SK-N-SH (cell line): Measurements from ENCODE around the gene GPATCH2L.

ENCODE experiments used
- CHD2 ChIP-seq: fragments of 150-350 bp; IDR thresholded peaks from 2 replicates; pipeline ENCODE4 v1.6.1; 2018; ENCODE audit warnings: low read length; ENCODE audit not compliant: partially characterized antibody
- CTCF ChIP-seq: fragments of 200-600 bp; sonication (generic); IDR thresholded peaks from 2 replicates; pipeline ENCODE4 v1.6.1; 2017; ENCODE audit warnings: antibody characterized with exemption, mild to moderate bottlenecking, moderate library complexity
- EP300 ChIP-seq, 2 experiments: IDR thresholded peaks; 2 replicates each; pipeline versions ENCODE4 v1.4.0 to v1.6.1; 2012; ENCODE audit warnings: borderline replicate concordance in 1 of 2, low read depth in 1 of 2, low read length in 1 of 2
- FOSL2 ChIP-seq: IDR thresholded peaks from 2 replicates; pipeline ENCODE4 v1.4.0; 2012; ENCODE audit warnings: low read depth, mild to moderate bottlenecking, moderate library complexity, borderline replicate concordance
- NFIC ChIP-seq: IDR thresholded peaks from 2 replicates; pipeline ENCODE4 v1.4.0; 2012; ENCODE audit warnings: borderline replicate concordance
- POLR2AphosphoS5 ChIP-seq: IDR thresholded peaks from 2 replicates; pipeline ENCODE4 v1.6.1; 2012; ENCODE audit warnings: low read depth, low read length
- RCOR1 ChIP-seq: fragments of 150-350 bp; IDR thresholded peaks from 2 replicates; pipeline ENCODE4 v1.6.1; 2017; ENCODE audit warnings: antibody characterized with exemption, low read length
- REST ChIP-seq: IDR thresholded peaks from 2 replicates; pipeline ENCODE4 v1.6.1; 2012; ENCODE audit warnings: mild to moderate bottlenecking, low read depth, low read length, moderate library complexity
- RFX5 ChIP-seq: IDR thresholded peaks from 2 replicates; pipeline ENCODE4 v1.6.1; 2012; ENCODE audit warnings: mild to moderate bottlenecking, improper control_type of control experiment, low read length
- SMC3 ChIP-seq: IDR thresholded peaks from 2 replicates; pipeline ENCODE4 v1.6.1; 2012; ENCODE audit warnings: low read depth, low read length, improper control_type of control experiment
- TAF1 ChIP-seq: IDR thresholded peaks from 2 replicates; pipeline ENCODE4 v1.6.1; 2012; ENCODE audit warnings: low read depth, mild to moderate bottlenecking, low read length, moderate library complexity, borderline replicate concordance
- TCF12 ChIP-seq: IDR thresholded peaks from 2 replicates; pipeline ENCODE4 v1.4.0; 2012
- USF2 ChIP-seq: fragments of 150-350 bp; IDR thresholded peaks from 2 replicates; pipeline ENCODE4 v1.6.1; 2017; ENCODE audit warnings: antibody characterized with exemption, low read length, low read depth, borderline replicate concordance
- TF ChIP-seq, protein P1 (sequence below): IDR thresholded peaks from 2 replicates; pipeline ENCODE4 v1.4.0; 2012; ENCODE audit warnings: low read depth, borderline replicate concordance

GRCh38 chr14:76193696-76194095, 42.0 kb downstream of the GPATCH2L start:
- TF ChIP-seq CTCF (no peak), EP300 (IDR thresholded peaks at IDR 0.05; ENCODE audit: borderline replicate concordance in 1 of 2, low read depth in 1 of 2, low read length in 1 of 2) (no peak), RFX5 (no peak), USF2 (no peak), RCOR1 (no peak), SMC3 (no peak), TCF12 (no peak), CHD2 (no peak), REST (no peak), TAF1 (no peak), NFIC (no peak), POLR2AphosphoS5 (no peak), FOSL2 (no peak)
- TF ChIP-seq, protein P1, sequence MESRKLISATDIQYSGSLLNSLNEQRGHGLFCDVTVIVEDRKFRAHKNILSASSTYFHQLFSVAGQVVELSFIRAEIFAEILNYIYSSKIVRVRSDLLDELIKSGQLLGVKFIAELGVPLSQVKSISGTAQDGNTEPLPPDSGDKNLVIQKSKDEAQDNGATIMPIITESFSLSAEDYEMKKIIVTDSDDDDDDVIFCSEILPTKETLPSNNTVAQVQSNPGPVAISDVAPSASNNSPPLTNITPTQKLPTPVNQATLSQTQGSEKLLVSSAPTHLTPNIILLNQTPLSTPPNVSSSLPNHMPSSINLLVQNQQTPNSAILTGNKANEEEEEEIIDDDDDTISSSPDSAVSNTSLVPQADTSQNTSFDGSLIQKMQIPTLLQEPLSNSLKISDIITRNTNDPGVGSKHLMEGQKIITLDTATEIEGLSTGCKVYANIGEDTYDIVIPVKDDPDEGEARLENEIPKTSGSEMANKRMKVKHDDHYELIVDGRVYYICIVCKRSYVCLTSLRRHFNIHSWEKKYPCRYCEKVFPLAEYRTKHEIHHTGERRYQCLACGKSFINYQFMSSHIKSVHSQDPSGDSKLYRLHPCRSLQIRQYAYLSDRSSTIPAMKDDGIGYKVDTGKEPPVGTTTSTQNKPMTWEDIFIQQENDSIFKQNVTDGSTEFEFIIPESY = no peak
